ENCODE data around the gene PRDM16.

- TF ChIP-seq SCRT1 (tag by site-specific recombination; IDR thresholded peaks at IDR 0.05; ENCODE audit: borderline replicate concordance) (no peak), ZNF274 (IDR thresholded peaks at IDR 0.05; ENCODE audit: low read length) (no peak), ZNF274 (tag by site-specific recombination; IDR thresholded peaks at IDR 0.05; ENCODE audit: borderline replicate concordance) (no peak), ZNF768 (tag by site-specific recombination; IDR thresholded peaks at IDR 0.05) (no peak), CTCF (tag by site-specific recombination; IDR thresholded peaks at IDR 0.05) (no peak), KLF16 (tag by site-specific recombination; IDR thresholded peaks at IDR 0.05) (no peak), ZBTB20 (tag by site-specific recombination; IDR thresholded peaks at IDR 0.05) (no peak), SALL2 (tag by site-specific recombination; IDR thresholded peaks at IDR 0.05; ENCODE audit: borderline replicate concordance) (no peak), KLF10 (tag by site-specific recombination; IDR thresholded peaks at IDR 0.05) (no peak), TRIM28 (IDR thresholded peaks at IDR 0.05; ENCODE audit: borderline replicate concordance, low read length) (no peak), ZNF670 (tag by site-specific recombination; IDR thresholded peaks at IDR 0.05; ENCODE audit: low read depth) (no peak), ZNF18 (tag by site-specific recombination; IDR thresholded peaks at IDR 0.05) (no peak)
- TF ChIP-seq, protein P1, sequence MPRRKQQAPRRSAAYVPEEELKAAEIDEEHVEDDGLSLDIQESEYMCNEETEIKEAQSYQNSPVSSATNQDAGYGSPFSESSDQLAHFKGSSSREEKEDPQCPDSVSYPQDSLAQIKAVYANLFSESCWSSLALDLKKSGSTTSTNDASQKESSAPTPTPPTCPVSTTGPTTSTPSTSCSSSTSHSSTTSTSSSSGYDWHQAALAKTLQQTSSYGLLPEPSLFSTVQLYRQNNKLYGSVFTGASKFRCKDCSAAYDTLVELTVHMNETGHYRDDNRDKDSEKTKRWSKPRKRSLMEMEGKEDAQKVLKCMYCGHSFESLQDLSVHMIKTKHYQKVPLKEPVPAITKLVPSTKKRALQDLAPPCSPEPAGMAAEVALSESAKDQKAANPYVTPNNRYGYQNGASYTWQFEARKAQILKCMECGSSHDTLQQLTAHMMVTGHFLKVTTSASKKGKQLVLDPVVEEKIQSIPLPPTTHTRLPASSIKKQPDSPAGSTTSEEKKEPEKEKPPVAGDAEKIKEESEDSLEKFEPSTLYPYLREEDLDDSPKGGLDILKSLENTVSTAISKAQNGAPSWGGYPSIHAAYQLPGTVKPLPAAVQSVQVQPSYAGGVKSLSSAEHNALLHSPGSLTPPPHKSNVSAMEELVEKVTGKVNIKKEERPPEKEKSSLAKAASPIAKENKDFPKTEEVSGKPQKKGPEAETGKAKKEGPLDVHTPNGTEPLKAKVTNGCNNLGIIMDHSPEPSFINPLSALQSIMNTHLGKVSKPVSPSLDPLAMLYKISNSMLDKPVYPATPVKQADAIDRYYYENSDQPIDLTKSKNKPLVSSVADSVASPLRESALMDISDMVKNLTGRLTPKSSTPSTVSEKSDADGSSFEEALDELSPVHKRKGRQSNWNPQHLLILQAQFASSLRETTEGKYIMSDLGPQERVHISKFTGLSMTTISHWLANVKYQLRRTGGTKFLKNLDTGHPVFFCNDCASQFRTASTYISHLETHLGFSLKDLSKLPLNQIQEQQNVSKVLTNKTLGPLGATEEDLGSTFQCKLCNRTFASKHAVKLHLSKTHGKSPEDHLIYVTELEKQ (tag by site-specific recombination; IDR thresholded peaks at IDR 0.05; ENCODE audit: borderline replicate concordance) = no peak
Observed at GRCh38 chr1:3249631-3250501, 180.9 kb downstream of the PRDM16 start.
